ENCODE results near the gene KDSR.

KDSR gene

GRCh38 chr18:63316612-63317555, 50.1 kb downstream of the KDSR start:
- no peak for DNase-seq (ENCODE audit: low read depth, low spot score)
- Histone ChIP-seq H3K9me3 (ENCODE audit: insufficient read depth, low read length) (no peaks in the 10 kb centered on the region), H3K27me3 (ENCODE audit: insufficient read depth, insufficient read length) (peaks cover 37% of the 10 kb centered on the region), H3K4me3 (ENCODE audit: insufficient read length, low read depth) (no peak overlapping the region), H3K9ac (ENCODE audit: insufficient read length, low read depth) (no peak overlapping the region), H3K4me1 (ENCODE audit: insufficient read depth, insufficient read length) (peaks cover 3% of the 10 kb centered on the region), H3K36me3 (ENCODE audit: insufficient read depth, insufficient read length, low read length) (no peaks in the 10 kb centered on the region)
- TF ChIP-seq ZNF274 (IDR thresholded peaks at IDR 0.05; ENCODE audit: low read depth, low read length) (no peak), YY1 (IDR thresholded peaks at IDR 0.05; ENCODE audit: insufficient read depth, insufficient read length) (no peak), SUZ12 (IDR thresholded peaks at IDR 0.05; ENCODE audit: extremely low read depth, insufficient read depth, insufficient read length) (no peak)

GRCh38 chr18:63315876-63316275, 51.1 kb downstream of the KDSR start:
- Histone ChIP-seq H3K36me3 (ENCODE audit: insufficient read depth, insufficient read length, low read length) (no peaks in the 10 kb centered on the region), H3K27me3 (ENCODE audit: insufficient read depth, insufficient read length) (peaks cover 31% of the 10 kb centered on the region), H3K9me3 (ENCODE audit: insufficient read depth, low read length) (no peaks in the 10 kb centered on the region), H3K4me1 (ENCODE audit: insufficient read depth, insufficient read length) (peaks cover under 1% of the 10 kb centered on the region), H3K9ac (ENCODE audit: insufficient read length, low read depth) (no peak overlapping the region), H3K4me3 (ENCODE audit: insufficient read length, low read depth) (no peak overlapping the region)
- no peak for DNase-seq (ENCODE audit: low read depth, low spot score)
- no peak for TF ChIP-seq YY1 (IDR thresholded peaks at IDR 0.05; ENCODE audit: insufficient read depth, insufficient read length)
- TF ChIP-seq SUZ12 (IDR thresholded peaks at IDR 0.05; ENCODE audit: extremely low read depth, insufficient read depth, insufficient read length): no peak
- TF ChIP-seq ZNF274 (IDR thresholded peaks at IDR 0.05; ENCODE audit: low read depth, low read length): no peak

GRCh38 chr18:63315131-63315662, 51.8 kb downstream of the KDSR start:
- DNase-seq (ENCODE audit: low read depth, low spot score): no peak
- Histone ChIP-seq H3K27me3 (ENCODE audit: insufficient read depth, insufficient read length) (peaks cover 29% of the 10 kb centered on the region), H3K9me3 (ENCODE audit: insufficient read depth, low read length) (no peaks in the 10 kb centered on the region), H3K4me1 (ENCODE audit: insufficient read depth, insufficient read length) (no peaks in the 10 kb centered on the region), H3K36me3 (ENCODE audit: insufficient read depth, insufficient read length, low read length) (no peaks in the 10 kb centered on the region), H3K4me3 (ENCODE audit: insufficient read length, low read depth) (no peak overlapping the region), H3K9ac (ENCODE audit: insufficient read length, low read depth) (no peak overlapping the region)
- no peak for TF ChIP-seq ZNF274 (IDR thresholded peaks at IDR 0.05; ENCODE audit: low read depth, low read length)
- no peak for TF ChIP-seq SUZ12 (IDR thresholded peaks at IDR 0.05; ENCODE audit: extremely low read depth, insufficient read depth, insufficient read length)
- no peak for TF ChIP-seq YY1 (IDR thresholded peaks at IDR 0.05; ENCODE audit: insufficient read depth, insufficient read length)

GRCh38 chr18:63314062-63314790, 52.8 kb downstream of the KDSR start:
- Histone ChIP-seq H3K4me3 (ENCODE audit: insufficient read length, low read depth) (no peak overlapping the region), H3K36me3 (ENCODE audit: insufficient read depth, insufficient read length, low read length) (no peaks in the 10 kb centered on the region), H3K4me1 (ENCODE audit: insufficient read depth, insufficient read length) (no peaks in the 10 kb centered on the region), H3K9ac (ENCODE audit: insufficient read length, low read depth) (no peak overlapping the region), H3K9me3 (ENCODE audit: insufficient read depth, low read length) (no peaks in the 10 kb centered on the region), H3K27me3 (ENCODE audit: insufficient read depth, insufficient read length) (peaks cover 25% of the 10 kb centered on the region)
- TF ChIP-seq ZNF274 (IDR thresholded peaks at IDR 0.05; ENCODE audit: low read depth, low read length): no peak
- TF ChIP-seq YY1 (IDR thresholded peaks at IDR 0.05; ENCODE audit: insufficient read depth, insufficient read length): no peak
- no peak for TF ChIP-seq SUZ12 (IDR thresholded peaks at IDR 0.05; ENCODE audit: extremely low read depth, insufficient read depth, insufficient read length)
- no peak for DNase-seq (ENCODE audit: low read depth, low spot score)

- no peak for DNase-seq (ENCODE audit: low read depth, low spot score)
- H3K27me3 ChIP-seq (ENCODE audit: insufficient read depth, insufficient read length): peaks cover 18% of the 10 kb centered on the region
- H3K9ac ChIP-seq (ENCODE audit: insufficient read length, low read depth): no peak overlapping the region
- no peak for TF ChIP-seq ZNF274 (IDR thresholded peaks at IDR 0.05; ENCODE audit: low read depth, low read length)
- TF ChIP-seq YY1 (IDR thresholded peaks at IDR 0.05; ENCODE audit: insufficient read depth, insufficient read length): no peak
- no peak for TF ChIP-seq SUZ12 (IDR thresholded peaks at IDR 0.05; ENCODE audit: extremely low read depth, insufficient read depth, insufficient read length)
- no peak overlapping the region for H3K4me3 ChIP-seq (ENCODE audit: insufficient read length, low read depth)
- H3K4me1 ChIP-seq (ENCODE audit: insufficient read depth, insufficient read length): no peaks in the 10 kb centered on the region
- H3K36me3 ChIP-seq (ENCODE audit: insufficient read depth, insufficient read length, low read length): no peaks in the 10 kb centered on the region
- H3K9me3 ChIP-seq (ENCODE audit: insufficient read depth, low read length): no peaks in the 10 kb centered on the region
Measured at GRCh38 chr18:63313396-63313917, 53.5 kb downstream of the KDSR start.

- DNase-seq (ENCODE audit: low read depth, low spot score): no peak
- H3K9me3 ChIP-seq (ENCODE audit: insufficient read depth, low read length): no peaks in the 10 kb centered on the region
- no peaks in the 10 kb centered on the region for H3K36me3 ChIP-seq (ENCODE audit: insufficient read depth, insufficient read length, low read length)
- H3K4me1 ChIP-seq (ENCODE audit: insufficient read depth, insufficient read length): no peaks in the 10 kb centered on the region
- H3K9ac ChIP-seq (ENCODE audit: insufficient read length, low read depth): no peak overlapping the region
- H3K27me3 ChIP-seq (ENCODE audit: insufficient read depth, insufficient read length): peaks cover 12% of the 10 kb centered on the region
- TF ChIP-seq SUZ12 (IDR thresholded peaks at IDR 0.05; ENCODE audit: extremely low read depth, insufficient read depth, insufficient read length): no peak
- no peak for TF ChIP-seq YY1 (IDR thresholded peaks at IDR 0.05; ENCODE audit: insufficient read depth, insufficient read length)
- TF ChIP-seq ZNF274 (IDR thresholded peaks at IDR 0.05; ENCODE audit: low read depth, low read length): no peak
- no peak overlapping the region for H3K4me3 ChIP-seq (ENCODE audit: insufficient read length, low read depth)
Measured at GRCh38 chr18:63312737-63313395, 54.1 kb downstream of the KDSR start.

Data from NT2/D1 (cell line).